K562 (cell line): ENCODE measurements around the gene ENTPD5. TPM values are rescaled to one million over a fixed set of nuclear protein-coding genes. Genes with fewer than 3 reads are reported as not detected.

Experiments
- CREBBP ChIP-seq: IDR thresholded peaks from one replicate; pipeline ENCODE4 v1.6.1; 2012; ENCODE audit warnings: low read depth, mild to moderate bottlenecking, control low read depth, inconsistent platforms, low read length
- E2F3 ChIP-seq: fragments of 250-450 bp; sonication (Bioruptor Pico); IDR thresholded peaks from 2 replicates; pipeline ENCODE4 v1.4.0; 2020; ENCODE audit warnings: mild to moderate bottlenecking
- FOXA3 ChIP-seq, 2 experiments: fragments of 450-650 bp in 1 of 2; sonication (generic) in 1 of 2; formaldehyde crosslinking; IDR thresholded peaks in 1 of 2; conservative IDR thresholded peaks in 1 of 2; 2 replicates each; pipeline versions ENCODE4 v1.4.0 to v1.8.0; 2020 to 2022; ENCODE audit warnings: mild to moderate bottlenecking in 2 of 2, missing genetic modification reagents in 1 of 2
- GTF2F1 ChIP-seq: IDR thresholded peaks from 2 replicates; pipeline ENCODE4 v1.6.1; 2011; ENCODE audit warnings: low read depth, low read length, improper control_type of control experiment
- HDAC2 ChIP-seq: fragments of 450-650 bp; IDR thresholded peaks from 2 replicates; pipeline ENCODE4 v1.6.1; 2016; ENCODE audit warnings: mild to moderate bottlenecking
- HNRNPUL1 ChIP-seq: fragments of 200-400 bp; formaldehyde crosslinking; IDR thresholded peaks from 2 replicates; pipeline ENCODE4 v1.6.1; 2017; ENCODE audit warnings: low read length
- MEF2D ChIP-seq: conservative IDR thresholded peaks from 2 replicates; pipeline ENCODE4 v1.6.1; 2016; ENCODE audit warnings: low read depth, missing genetic modification characterization, missing compliant biosample characterization
- MLLT1 ChIP-seq, 2 experiments: fragments of 450-650 bp; IDR thresholded peaks; 2 replicates each; pipeline ENCODE4 v1.6.1; 2016
- POLR2A ChIP-seq: fragments of 450-650 bp; conservative IDR thresholded peaks from 2 replicates; pipeline ENCODE4 v1.6.1; 2016
- TFAM ChIP-seq: fragments of 250-450 bp; sonication (Bioruptor Pico); conservative IDR thresholded peaks from 2 replicates; pipeline ENCODE4 v1.5.0; 2021; ENCODE audit warnings: mild to moderate bottlenecking, moderate library complexity
- TRIM24 ChIP-seq, 2 experiments: fragments of 450-650 bp; IDR thresholded peaks; 2 replicates each; pipeline ENCODE4 v1.6.1; 2016
- ZBTB26 ChIP-seq: fragments of 450-650 bp; formaldehyde crosslinking; IDR thresholded peaks from 2 replicates; pipeline ENCODE4 v1.4.0; 2022; ENCODE audit warnings: missing genetic modification characterization
- ZNF398 ChIP-seq: fragments of 250-450 bp; sonication (Bioruptor Pico); IDR thresholded peaks from 2 replicates; pipeline ENCODE4 v1.8.0; 2021; ENCODE audit warnings: moderate library complexity, mild to moderate bottlenecking, inconsistent platforms
- polyA plus RNA-seq, 8 experiments: library from polyadenylated mRNA; depleted of rRNA in 4 of 8; stranded (reverse) in 5 of 8; unstranded in 3 of 8; fragments of >200 nt; fragmentation: Nextera tagmentation in 2 of 8; fragmentation: Illumina TruSeq in 1 of 8; extraction: Ambion mirVana in 2 of 8; extraction: Trizol in 1 of 8; gene quantifications; 2 replicates each; pipeline versions ENCODE4 v1.2.1 to v1.2.3, GENCODE V29; 2011 to 2014; ENCODE audit warnings: inconsistent platforms in 1 of 8, missing spikeins in 1 of 8
- total RNA-seq, 7 experiments: library from RNA; depleted of rRNA in 6 of 7; stranded (reverse); fragments of >200 nt in 6 of 7; fragmentation: Illumina TruSeq in 2 of 7; extraction: Trizol in 2 of 7; gene quantifications; 2 replicates each; pipeline versions ENCODE4 v1.2.1 to v1.2.3, GENCODE V29; 2011 to 2021; ENCODE audit warnings: low replicate concordance in 1 of 7
- TF ChIP-seq, protein P1 (sequence below): sonication (generic); formaldehyde crosslinking; IDR thresholded peaks from 2 replicates; pipeline ENCODE4 v1.5.0; 2020; ENCODE audit warnings: missing genetic modification reagents
- TF ChIP-seq, protein P2 (sequence below): sonication (generic); formaldehyde crosslinking; IDR thresholded peaks from 2 replicates; pipeline ENCODE4 v1.8.0; 2023; ENCODE audit warnings: mild to moderate bottlenecking, missing genetic modification reagents

The ENTPD5 gene
- total and polyA plus RNA-seq, 9 of the 15 experiments (the other 6 are each of a cell fraction or from before 2014, with no cell fraction given): 2.7 to 15.3 (median 10.3) TPM

DNA sequence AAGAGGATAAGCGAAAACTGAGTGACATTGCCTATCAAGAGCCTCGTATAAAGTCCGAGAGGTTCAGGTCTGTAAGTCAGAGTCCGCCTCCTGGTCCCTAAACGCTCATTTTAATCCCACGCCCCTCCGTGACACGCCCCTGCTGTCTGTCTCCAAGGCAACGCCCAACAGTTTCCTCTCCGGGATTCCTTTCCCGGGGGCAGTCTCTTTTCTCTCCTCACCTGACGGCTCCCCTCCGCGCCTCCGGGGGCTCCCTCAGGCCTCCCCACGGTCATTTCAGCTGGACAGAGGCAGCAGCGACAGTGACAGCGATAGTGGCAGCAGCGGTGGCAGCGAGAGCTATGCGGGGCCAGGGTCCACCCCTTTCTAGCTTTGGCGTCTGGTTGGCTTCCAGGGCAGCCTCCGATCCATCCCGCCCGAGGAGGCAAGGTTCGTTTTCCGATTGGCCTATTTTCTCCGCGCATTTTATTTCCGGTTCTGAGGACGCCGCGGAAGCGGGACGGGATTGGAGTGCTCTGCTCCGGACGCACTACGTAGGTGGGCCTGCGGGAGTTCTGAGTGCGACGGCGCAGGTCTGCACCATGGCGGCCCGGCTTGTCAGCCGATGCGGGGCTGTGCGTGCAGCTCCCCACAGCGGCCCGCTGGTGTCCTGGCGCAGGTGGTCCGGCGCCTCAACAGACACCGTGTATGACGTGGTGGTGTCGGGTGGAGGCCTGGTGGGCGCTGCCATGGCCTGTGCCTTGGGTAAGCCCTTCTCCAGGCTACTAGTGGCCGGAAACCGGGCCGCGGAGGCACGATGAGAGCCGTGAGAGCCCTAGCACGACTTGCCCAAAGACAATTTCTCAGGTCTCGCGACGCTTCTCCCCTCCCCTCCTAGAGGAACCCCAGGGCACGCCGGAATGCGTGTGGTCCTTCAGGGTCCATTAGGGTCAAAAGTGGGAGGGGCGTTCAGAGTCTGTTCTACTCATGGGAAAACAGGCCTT lies 69.0 kb downstream of the ENTPD5 start, which contains the start of the genes COQ6 and FAM161B (continued):
- TF ChIP-seq ZNF398 (CRISPR knock-in tag) (no peak), MEF2D (no peak), CREBBP (no peak), TRIM24 (IDR thresholded peaks at IDR 0.05) (no peak), GTF2F1 (no peak), HDAC2 (no peak), E2F3 (no peak), HNRNPUL1 (no peak), TFAM (CRISPR knock-in tag) (no peak), ZBTB26 (CRISPR knock-in tag) (no peak), FOXA3 (CRISPR knock-in tag; conservative IDR thresholded peaks at IDR 0.05 in 1 of 2, IDR thresholded peaks at IDR 0.05 in 1 of 2) (0 out of 4 replicates have a peak, but pooled peaks of 1 of the 2 experiments have one; percentile 22), MLLT1 (IDR thresholded peaks at IDR 0.05) (no peak), POLR2A (peak; percentile 96)
- TF ChIP-seq, protein P1, sequence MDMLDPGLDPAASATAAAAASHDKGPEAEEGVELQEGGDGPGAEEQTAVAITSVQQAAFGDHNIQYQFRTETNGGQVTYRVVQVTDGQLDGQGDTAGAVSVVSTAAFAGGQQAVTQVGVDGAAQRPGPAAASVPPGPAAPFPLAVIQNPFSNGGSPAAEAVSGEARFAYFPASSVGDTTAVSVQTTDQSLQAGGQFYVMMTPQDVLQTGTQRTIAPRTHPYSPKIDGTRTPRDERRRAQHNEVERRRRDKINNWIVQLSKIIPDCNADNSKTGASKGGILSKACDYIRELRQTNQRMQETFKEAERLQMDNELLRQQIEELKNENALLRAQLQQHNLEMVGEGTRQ (CRISPR knock-in tag): no peak
- TF ChIP-seq, protein P2, sequence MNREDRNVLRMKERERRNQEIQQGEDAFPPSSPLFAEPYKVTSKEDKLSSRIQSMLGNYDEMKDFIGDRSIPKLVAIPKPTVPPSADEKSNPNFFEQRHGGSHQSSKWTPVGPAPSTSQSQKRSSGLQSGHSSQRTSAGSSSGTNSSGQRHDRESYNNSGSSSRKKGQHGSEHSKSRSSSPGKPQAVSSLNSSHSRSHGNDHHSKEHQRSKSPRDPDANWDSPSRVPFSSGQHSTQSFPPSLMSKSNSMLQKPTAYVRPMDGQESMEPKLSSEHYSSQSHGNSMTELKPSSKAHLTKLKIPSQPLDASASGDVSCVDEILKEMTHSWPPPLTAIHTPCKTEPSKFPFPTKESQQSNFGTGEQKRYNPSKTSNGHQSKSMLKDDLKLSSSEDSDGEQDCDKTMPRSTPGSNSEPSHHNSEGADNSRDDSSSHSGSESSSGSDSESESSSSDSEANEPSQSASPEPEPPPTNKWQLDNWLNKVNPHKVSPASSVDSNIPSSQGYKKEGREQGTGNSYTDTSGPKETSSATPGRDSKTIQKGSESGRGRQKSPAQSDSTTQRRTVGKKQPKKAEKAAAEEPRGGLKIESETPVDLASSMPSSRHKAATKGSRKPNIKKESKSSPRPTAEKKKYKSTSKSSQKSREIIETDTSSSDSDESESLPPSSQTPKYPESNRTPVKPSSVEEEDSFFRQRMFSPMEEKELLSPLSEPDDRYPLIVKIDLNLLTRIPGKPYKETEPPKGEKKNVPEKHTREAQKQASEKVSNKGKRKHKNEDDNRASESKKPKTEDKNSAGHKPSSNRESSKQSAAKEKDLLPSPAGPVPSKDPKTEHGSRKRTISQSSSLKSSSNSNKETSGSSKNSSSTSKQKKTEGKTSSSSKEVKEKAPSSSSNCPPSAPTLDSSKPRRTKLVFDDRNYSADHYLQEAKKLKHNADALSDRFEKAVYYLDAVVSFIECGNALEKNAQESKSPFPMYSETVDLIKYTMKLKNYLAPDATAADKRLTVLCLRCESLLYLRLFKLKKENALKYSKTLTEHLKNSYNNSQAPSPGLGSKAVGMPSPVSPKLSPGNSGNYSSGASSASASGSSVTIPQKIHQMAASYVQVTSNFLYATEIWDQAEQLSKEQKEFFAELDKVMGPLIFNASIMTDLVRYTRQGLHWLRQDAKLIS (CRISPR knock-in tag): no peak
